ENCODE measurements around the gene NACC1.
"Not testable (repeated sequence)": the region's sequence is repeated elsewhere in the genome, so short reads cannot be mapped to it uniquely, and the experiment has no call there.

The NACC1 gene

GRCh38 chr19:13181747-13182388 is 63.8 kb downstream of the NACC1 start:
- H3K9me3 ChIP-seq (ENCODE audit: insufficient read depth, low read depth, low read length) = no peaks in the 10 kb centered on the region

GRCh38 chr19:13184926-13185325 is 66.9 kb downstream of the NACC1 start:
- H3K4me3 ChIP-seq (ENCODE audit: low read length); H3K36me3 ChIP-seq (ENCODE audit: insufficient read depth, low read length); H3K9me3 ChIP-seq (ENCODE audit: insufficient read depth, low read depth, low read length); H3K4me1 ChIP-seq (ENCODE audit: insufficient read depth, low read length); H3K27me3 ChIP-seq (ENCODE audit: insufficient read depth, low read length); H3K9ac ChIP-seq (ENCODE audit: low read depth, low read length); H3K27ac ChIP-seq (ENCODE audit: low read depth, low read length): not testable (repeated sequence)
- 89% methylated on average over 19 of the region's 23 CpGs for WGBS

More at GRCh38 chr19:13181747-13182388, 63.8 kb downstream of the NACC1 start:
- 90% methylated on average over 14 of the region's 16 CpGs for WGBS
- Histone ChIP-seq H3K27me3 (ENCODE audit: insufficient read depth, low read length) (no peaks in the 10 kb centered on the region), H3K36me3 (ENCODE audit: insufficient read depth, low read length) (no peaks in the 10 kb centered on the region), H3K4me3 (ENCODE audit: low read length) (no peak overlapping the region), H3K27ac (ENCODE audit: low read depth, low read length) (0 out of 2 replicates have a peak overlapping the region, but pooled peaks have one; percentile 40), H3K9ac (ENCODE audit: low read depth, low read length) (no peak overlapping the region; the same call in 1 of the 2 replicates), H3K4me1 (ENCODE audit: insufficient read depth, low read length) (no peaks in the 10 kb centered on the region)

- not testable (repeated sequence) for H3K4me3 ChIP-seq (ENCODE audit: low read length); H3K36me3 ChIP-seq (ENCODE audit: insufficient read depth, low read length); H3K9ac ChIP-seq (ENCODE audit: low read depth, low read length); H3K27me3 ChIP-seq (ENCODE audit: insufficient read depth, low read length); H3K27ac ChIP-seq (ENCODE audit: low read depth, low read length); H3K9me3 ChIP-seq (ENCODE audit: insufficient read depth, low read depth, low read length); H3K4me1 ChIP-seq (ENCODE audit: insufficient read depth, low read length)
- WGBS = 96% methylated on average over 22 of the region's 22 CpGs
Observed at GRCh38 chr19:13185763-13186657, 67.9 kb downstream of the NACC1 start.

- H3K36me3 ChIP-seq (ENCODE audit: insufficient read depth, low read length); H3K4me3 ChIP-seq (ENCODE audit: low read length); H3K9me3 ChIP-seq (ENCODE audit: insufficient read depth, low read depth, low read length); H3K27me3 ChIP-seq (ENCODE audit: insufficient read depth, low read length); H3K4me1 ChIP-seq (ENCODE audit: insufficient read depth, low read length); H3K9ac ChIP-seq (ENCODE audit: low read depth, low read length); H3K27ac ChIP-seq (ENCODE audit: low read depth, low read length): not testable (repeated sequence)
- WGBS = 90% methylated on average over 38 of the region's 38 CpGs
Observed at GRCh38 chr19:13186688-13187087, 68.6 kb downstream of the NACC1 start.

GRCh38 chr19:13187419-13187818 is 69.4 kb downstream of the NACC1 start:
- Histone ChIP-seq H3K27me3 (ENCODE audit: insufficient read depth, low read length) (no peaks in the 10 kb centered on the region), H3K4me3 (ENCODE audit: low read length) (no peak overlapping the region), H3K27ac (ENCODE audit: low read depth, low read length) (no peak overlapping the region), H3K36me3 (ENCODE audit: insufficient read depth, low read length) (no peaks in the 10 kb centered on the region), H3K4me1 (ENCODE audit: insufficient read depth, low read length) (no peaks in the 10 kb centered on the region), H3K9ac (ENCODE audit: low read depth, low read length) (no peak overlapping the region), H3K9me3 (ENCODE audit: insufficient read depth, low read depth, low read length) (no peaks in the 10 kb centered on the region)
- WGBS = 95% methylated on average over 4 of the region's 4 CpGs

GRCh38 chr19:13189600-13189999 is 71.5 kb downstream of the NACC1 start:
- Histone ChIP-seq H3K36me3 (ENCODE audit: insufficient read depth, low read length) (no peaks in the 10 kb centered on the region), H3K27me3 (ENCODE audit: insufficient read depth, low read length) (no peaks in the 10 kb centered on the region), H3K27ac (ENCODE audit: low read depth, low read length) (no peak overlapping the region), H3K4me1 (ENCODE audit: insufficient read depth, low read length) (no peaks in the 10 kb centered on the region), H3K9me3 (ENCODE audit: insufficient read depth, low read depth, low read length) (no peaks in the 10 kb centered on the region), H3K9ac (ENCODE audit: low read depth, low read length) (no peak overlapping the region), H3K4me3 (ENCODE audit: low read length) (no peak overlapping the region)
- WGBS = 89% methylated on average over 3 of the region's 4 CpGs
